GM19025 (cell line): ENCODE results near the gene TNFAIP8L3.
"Not testable (repeated sequence)": the region's sequence is repeated elsewhere in the genome, so short reads cannot be mapped to it uniquely, and the experiment has no call there.

ENCODE experiments used
- ATAC-seq: cut with Tn5 transposase; IDR thresholded peaks from one replicate; pipeline ENCODE4 v1.9.1; 2021; ENCODE audit warnings: mild to moderate bottlenecking, low read depth, moderate library complexity; ENCODE audit not compliant: unreplicated experiment

Gene TNFAIP8L3

DNA sequence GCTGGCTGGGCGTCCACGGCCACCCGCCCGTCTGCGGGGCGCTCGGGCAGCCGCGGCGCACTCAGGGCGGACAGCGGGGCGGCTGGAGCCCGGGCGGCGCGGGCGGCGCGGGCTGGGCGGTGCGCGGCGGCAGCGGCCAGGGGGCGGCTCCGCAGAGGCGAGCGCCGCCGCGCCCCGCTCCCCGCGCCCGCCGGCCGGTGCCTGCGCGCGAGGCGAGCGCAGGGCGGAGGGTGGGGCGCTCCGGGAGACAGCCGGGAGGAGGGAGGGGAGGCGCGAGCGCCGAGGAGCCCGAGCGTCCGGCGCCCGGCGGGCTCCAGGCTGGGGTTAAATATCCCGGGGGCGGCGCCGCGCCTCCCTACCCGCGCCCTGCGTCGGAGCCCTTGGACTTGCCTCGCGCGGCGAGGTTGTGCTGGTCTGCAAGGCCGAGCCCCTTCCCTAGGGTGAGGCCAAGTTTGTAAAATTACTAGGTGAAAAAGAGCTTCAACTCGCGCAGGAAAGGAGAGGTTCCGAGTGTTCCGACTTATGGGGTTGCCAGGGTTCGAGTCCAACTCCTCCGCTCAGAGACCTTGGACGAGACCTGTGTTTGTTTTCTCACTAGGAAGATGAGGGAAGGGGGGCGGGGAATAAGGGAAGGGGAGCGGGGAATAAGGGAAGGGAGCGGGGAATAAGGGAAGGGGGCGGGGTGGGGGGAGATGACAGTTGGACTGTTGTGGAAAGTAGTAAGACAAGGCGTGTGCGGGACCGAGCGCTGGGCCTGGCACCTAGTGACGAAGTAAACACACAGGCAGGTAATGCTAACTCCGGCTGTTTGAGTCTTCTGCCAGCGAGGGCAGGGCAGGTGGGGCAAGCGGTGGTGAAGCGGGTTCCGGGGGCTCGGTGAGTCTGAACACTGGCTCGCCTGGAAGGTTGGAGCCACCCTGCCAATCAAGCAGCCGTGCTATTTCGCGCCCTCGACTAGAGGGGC is at the start of gene TNFAIP8L3:
TSS of gene TNFAIP8L3 (minus strand) at position 301 of the 964 bp plus-strand sequence. CDS start 311 bp downstream, outside the sequence.
- no peak for ATAC-seq

DNA sequence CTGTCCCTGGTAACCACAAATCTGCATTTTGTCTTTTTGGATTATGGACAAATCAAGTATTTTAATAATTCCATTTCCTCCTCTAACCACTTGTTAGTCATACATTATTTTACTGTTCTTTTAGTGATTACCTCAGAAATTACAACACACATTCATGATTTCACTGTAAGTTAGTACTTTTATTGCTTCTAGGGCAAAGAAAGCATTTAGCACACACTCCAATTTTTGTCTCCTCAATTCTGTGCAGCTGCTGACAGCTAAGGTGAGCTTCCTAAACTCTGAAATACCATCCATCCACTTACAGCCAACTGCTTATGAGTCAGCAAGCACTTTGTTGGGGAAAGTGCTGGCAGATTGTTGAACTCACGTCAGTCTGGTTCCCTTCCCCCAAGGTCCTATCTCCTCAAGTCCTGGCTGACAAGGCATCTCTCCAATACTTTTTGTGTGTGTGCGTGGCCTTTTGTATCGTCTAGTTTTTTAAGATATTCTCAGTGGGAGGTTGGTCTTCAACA is 49.4 kb upstream of the TNFAIP8L3 start:
- no peak for ATAC-seq

DNA sequence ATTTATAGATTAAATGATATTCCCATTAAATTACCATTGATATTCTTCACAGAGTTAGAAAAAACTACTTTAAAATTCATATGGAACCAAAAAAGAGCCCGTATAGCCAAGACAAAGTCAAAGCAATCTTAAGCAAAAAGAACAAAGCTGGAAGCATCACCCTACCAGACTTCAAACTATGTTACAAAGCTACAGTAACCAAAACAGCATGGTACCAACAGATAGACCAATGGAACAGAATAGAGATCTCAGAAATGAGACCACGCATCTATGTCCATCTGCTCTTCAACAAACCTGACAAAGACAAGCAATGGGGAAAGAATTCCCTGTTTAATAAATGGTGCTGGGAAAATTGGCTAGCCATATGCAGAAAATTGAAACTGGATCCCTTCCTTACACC is 45.6 kb upstream of the TNFAIP8L3 start:
- not testable (repeated sequence) for ATAC-seq

DNA sequence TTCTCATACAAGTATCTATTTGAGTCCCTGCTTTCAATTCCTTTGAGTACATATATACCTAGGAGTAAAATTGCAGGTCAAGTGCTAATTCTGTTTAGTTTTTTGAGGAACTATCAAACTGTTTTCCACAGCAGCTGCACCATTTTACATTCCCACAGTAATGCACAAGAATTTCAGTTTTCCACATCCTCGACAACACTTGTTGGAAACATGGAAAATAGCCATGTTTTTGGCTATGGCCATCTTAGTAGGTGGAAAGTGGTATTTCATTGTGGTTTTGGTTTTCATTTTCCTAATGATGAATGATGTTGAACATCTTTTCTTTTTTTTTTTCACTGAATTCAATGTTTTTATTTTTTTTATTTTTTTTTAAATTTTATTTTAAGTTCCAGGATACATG is 44.4 kb upstream of the TNFAIP8L3 start:
- no peak for ATAC-seq

DNA sequence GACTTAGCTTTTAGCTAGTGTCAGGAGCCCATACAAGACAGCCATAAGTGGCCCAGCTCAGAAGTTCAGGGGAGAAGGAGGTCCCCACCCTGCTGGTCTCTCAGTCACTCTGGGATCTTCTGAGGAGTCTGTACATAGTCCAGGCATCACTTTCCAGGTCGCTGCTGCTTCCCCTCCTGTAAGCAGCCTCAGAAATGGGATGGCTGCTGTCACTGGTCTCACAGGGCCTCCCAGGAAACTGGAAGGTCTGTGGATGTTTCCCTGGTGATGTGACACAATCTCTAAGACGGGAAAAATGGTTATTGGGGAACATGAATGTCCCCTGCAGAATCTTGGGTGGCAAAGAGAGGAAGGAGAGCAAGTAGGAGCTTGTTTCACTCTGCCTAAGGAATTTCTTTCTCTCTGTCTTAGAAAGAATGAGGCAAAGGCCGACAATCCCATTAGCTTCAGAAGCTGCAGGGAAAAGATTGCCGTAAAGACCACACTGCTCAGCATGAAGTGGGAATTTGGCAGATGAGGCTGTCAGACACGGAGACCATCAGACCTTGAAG is 43.2 kb upstream of the TNFAIP8L3 start:
- no peak for ATAC-seq

DNA sequence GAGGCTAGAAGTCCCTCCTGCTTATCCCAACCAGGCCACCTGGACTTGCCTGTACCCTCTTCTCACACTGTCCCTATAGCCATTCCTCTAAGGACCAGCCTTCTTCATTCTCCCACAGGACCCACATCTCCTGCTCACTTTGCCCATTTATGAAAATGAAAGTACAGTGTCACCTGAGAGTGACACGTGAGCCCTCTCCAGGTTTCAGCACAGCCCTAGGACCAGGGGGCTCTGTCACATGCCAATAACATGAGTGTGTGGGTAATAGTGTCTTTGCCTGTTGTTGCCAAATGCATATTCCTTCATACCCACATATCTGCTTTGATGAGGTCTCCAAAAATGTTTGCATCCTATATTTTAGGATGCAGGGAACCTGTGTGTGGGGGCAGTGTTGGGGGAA is 42.3 kb upstream of the TNFAIP8L3 start:
- ATAC-seq: no peak

DNA sequence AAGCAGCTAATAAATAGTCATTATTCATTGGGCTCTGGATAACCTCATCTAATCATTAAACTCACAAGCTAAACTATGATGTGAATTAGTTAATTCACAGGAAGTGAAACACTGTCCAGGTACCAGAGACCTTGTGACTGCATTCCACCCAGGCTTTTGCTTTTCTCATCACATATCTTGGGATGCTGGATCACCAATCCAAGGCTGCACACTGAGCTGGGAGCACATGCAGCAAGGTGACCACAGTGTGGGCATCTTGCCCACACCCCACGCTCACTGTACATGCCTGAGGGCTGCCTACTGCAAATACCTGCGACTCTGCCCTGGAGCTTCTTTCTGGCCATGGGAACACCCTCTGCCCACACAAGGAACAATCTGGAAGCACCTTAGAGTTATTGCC is 40.6 kb upstream of the TNFAIP8L3 start:
- ATAC-seq: no peak

DNA sequence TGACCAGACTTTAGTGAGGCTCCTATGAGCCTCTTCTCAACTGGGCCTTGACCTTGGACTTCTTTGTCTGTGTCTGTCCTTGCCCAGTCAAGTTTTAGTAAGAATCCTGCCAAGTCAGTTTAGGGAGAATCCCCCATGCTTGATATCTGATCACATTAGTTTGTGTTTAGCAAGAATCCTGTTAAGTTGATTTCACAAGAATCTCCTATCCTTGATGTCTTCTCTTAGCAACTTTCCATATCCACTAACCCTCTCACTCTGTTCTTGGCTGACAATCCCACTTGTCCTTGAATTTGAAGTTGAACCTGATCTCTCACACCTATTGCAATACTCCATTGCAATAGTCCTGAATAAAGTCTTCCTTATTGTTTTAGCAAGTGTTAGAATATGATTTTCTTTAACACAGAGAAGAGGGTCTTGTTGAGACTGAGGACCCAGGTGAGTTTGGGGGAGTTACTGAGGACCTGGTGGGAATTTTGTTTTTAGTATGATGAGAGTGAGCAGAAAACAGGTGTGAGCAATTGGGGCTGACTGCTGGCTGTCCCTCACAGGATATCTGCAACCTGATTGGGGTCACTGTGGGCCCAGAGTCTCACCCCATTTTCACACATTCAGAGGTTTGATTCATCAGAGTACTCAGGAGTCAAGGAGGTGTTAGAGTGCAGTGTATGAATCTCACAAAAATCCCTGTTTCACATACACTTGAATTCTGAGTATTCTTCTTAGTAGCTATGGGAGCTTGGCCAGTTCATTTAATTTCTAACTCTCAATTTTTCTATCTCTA is 39.9 kb upstream of the TNFAIP8L3 start:
- ATAC-seq: no peak

DNA sequence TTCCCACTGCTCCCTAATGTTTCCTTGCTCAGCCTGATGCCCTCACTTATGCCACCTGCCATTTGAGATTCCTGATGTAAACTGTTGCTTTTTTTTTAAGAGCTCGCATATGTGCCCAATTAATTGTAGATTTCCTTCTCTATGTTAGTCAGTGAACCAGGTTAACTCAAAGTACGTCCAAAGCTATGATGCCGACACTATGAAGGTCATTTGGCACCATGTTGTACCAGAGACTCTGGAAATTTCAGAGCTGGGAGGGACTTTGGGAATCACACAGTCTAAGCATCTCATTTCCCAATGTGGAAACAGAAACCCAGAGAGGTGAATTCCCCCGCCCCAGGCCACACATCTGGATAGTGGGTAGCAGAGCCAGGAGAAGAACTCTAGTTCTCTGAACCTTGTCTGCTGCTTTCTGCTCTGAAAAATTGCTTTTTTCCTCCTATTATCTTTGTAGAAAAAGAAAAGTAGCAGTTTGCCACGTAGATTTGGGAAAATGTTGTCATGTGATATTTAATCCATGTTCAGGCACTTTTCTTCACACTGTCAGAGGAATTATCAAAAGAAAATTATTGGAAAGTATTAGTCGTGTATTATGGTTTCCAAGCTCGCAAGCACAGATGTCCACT is 38.5 kb upstream of the TNFAIP8L3 start:
- ATAC-seq: no peak

DNA sequence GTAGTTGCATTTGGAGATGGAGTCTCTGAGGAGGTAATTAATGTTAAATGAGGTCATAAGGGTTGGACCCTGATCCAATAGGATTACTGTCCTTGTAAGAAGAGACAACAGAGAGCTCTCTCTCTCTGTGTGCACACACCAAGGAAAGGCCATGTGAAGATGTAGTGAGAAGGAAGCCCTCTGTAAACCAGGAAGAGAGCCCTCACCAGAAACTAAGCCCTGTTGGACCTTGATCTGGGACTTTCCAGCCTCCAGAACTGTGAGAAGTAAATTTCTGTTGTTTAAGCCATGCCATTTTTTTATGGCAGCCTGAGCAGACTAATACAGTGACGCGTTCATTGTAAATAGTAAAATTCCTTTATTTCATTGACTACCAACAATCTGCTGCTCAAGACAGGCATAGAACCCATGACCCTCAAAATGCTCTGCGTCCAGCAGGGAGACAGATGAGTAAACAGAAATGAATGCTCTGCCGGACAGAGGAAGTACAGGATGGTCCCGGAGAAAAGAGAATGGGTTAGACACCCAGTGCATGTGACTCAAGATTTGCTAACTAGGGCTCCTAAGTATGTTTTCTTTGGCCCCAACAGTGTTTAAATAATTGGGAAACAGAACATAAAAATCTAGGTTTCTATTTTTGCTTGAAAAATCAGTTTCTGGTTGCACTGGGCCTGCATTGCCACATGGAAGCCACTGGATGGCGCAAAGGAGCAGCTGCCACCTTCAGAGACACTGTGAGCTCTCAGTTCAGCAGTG is 37.9 kb upstream of the TNFAIP8L3 start:
- ATAC-seq: no peak

DNA sequence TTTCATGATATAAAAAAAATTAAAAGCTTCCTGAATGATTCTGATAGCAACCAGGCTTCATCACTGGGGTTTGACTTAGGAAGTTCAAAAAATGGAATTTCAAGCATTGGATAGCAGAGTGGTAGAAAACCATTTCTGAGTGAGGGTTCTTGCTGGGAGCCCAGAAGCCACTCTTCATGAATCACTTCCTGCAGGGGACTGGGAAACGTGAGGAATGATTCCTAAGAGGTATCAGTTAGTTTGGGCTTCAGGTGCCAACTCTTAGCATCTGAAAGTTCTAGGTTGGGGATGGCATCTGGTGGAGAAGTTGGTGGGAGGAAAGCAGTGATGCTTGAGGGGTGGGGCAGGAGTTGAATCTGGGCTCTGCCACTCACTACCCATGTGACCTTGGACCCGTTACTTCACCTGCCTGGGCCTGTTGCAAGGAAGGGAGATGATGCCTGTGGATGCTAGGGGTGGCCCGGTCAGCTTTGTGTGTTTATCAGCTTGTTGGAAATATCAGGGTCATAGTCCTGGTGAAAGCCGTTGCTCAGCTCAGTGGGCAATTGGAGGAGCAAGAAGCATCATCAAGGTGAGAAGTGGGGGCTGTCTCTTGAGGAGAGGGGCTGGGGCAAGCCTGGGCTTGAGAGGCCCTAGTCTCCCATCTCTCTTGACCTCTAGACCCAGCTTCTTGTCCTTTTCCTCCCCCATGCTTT is 37.0 kb upstream of the TNFAIP8L3 start:
- ATAC-seq: no peak

DNA sequence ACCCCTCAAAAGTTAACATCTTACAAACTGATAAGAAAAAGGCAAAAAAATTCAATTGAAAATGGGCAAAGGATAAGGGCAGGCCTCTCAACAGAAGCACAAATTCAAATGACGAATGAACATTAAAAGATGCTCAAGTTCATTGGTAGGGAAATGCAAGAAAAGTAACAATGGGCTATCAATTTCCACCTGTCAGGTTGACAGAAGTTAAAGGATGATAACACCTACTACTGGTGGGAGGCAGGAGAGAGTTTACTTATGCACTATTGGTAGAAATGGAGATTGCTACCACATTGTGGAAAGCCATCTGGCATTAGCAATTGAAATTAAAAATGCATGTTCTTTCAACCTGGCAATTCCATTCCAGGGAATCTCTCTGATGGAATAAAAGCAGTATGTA is 35.6 kb upstream of the TNFAIP8L3 start:
- no peak for ATAC-seq

DNA sequence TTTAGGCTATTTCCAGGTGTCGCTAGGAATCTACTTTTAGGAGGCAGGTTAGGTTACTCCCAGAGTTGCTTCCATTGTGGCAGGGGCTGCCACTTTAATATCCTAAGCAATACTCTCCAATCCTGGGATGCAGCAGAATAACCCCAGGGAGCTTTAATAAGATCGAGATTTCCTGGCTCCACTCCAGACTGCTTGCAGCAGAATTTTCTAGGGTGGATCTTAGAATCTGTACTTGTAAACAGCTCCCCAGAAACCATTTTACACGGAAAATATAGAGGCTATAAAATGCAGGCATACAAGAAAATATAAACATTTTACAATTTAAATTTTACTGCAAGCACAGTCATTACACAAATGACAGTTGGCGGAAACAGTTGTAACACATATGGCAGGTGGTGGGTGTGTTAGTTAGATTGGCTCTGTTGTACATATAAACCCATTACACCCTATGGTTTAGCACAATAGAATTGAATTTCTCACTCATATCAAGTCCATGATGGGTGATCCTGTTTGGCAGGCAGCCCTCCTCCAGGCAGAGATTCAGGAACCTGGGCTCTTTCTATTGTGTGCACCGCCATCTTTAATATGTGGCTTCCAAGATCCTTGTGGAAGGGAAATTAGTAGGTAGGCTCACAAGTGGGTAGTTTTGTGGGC is 35.0 kb upstream of the TNFAIP8L3 start:
- ATAC-seq: no peak

DNA sequence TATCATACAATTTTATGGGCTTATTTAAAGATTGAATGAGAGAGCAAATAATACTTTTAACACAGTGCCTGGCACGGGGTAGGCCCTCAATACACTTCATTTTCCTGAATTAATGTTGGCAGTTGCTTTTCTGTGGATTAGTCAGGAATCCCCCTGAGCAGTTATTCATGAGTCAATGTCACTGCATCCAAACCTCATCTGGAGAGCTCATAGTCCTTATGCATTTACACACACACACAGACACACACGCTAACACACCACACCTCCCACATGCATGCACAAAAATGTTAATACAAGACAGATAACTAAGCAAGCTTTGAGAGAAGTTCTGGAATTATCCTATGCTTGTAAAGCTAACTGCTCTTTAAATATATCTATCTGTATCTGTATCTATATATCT is 34.0 kb upstream of the TNFAIP8L3 start:
- no peak for ATAC-seq

DNA sequence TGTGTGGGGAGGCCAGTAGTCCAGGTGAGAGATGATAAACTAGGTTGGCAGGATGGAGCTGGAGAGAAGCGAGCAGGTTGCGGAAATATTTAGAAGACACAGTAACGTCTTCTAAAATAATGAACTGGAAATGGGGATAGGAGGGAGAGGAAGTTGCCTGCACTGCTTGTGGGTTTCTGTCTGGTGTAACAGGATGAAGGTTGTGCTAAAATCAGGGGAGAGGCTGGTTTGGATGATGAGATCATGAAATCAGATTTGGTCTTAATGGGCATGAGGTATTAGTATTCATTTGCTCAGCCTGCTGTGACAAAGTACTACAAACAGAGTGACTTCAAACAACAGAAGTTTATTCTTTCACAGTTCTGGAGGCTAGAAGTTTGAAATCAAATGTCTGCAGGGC is 32.1 kb upstream of the TNFAIP8L3 start:
- ATAC-seq: no peak

DNA sequence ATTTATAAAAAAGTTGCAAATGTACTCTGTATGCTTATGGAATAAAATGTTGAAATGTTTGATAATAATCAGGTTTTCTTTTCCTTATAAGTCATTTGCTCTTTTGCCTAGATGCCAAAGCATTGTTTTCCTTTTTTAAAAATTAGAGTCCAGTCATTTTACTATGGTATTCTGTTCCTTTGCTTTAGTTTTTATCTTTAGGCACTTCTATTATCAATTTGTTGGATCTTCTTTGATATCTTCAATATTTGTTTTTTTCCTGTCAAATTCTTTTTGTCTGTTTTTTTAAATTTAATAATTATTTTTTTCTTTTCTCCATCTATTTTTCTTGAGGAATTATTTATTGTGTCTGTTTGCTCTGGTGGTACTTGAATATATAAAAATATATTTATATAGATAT is 28.3 kb upstream of the TNFAIP8L3 start:
- not testable (repeated sequence) for ATAC-seq

DNA sequence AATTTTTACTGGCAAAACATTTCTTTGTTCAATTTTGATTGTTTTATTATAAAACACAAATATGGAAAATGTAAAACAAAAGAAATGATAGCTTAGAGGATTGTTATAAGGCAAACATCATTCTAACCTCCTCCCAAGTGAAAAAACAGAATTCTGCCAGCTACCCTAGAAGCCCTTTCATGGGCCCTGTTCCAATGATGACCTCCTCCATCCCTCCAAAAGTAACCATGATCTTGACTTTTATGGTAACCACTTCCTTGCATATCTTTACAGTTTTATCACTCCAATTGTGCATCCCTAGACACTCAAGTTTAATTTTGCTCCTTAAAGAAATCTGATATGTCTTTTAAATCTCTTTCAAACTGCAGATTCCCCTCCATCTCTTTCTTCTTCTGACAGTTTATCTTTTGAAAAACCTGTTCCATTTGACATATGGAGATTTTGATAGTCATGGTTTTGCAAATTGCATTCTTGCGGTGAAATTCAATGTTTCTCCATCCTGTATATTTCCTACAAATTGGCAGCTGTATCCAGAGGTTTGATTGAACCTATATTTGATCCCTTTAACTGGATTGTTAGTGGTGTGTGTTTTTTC is 27.0 kb upstream of the TNFAIP8L3 start:
- no peak for ATAC-seq

DNA sequence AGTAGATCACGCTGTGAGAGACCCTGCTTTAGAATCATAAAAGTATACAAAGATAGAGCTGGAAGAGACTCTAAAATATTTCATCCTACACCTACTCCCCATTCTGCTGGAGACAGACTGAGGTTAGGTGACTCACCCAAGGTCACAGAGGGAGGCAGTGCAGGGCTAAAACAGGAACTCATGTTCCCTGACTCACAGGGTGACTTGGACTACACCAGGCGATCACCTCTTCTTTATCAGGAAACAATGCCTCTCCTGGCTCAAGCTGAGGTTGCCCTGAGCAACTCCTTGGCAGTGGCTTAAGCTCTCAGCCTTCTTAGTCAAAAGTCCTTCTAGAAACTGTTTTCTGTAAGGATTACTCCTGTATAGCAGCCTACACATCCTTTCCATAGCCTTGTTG is 26.4 kb upstream of the TNFAIP8L3 start:
- no peak for ATAC-seq
